Measurements from ENCODE around the gene SIX1.

DNA sequence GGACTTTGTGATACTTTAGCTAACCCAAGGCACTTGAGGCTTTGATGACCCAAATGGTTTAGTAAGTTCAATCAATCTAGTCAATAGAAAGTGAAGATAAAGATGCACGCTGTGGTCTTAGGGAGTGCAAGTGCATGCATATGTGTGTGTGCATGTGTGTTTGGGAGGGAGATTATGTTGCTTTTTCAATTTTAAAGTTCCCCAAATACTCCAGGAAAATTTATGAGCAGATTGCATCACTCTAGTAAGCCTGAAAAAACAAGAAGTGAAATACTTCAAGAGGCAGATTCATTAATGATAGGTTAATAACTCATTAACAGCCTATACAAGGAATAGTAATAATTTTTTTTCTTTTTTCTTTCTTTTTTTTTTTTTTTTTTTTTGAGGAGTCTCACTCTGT, 12.4 kb upstream of the SIX1 start:
- TF ChIP-seq, protein P1, sequence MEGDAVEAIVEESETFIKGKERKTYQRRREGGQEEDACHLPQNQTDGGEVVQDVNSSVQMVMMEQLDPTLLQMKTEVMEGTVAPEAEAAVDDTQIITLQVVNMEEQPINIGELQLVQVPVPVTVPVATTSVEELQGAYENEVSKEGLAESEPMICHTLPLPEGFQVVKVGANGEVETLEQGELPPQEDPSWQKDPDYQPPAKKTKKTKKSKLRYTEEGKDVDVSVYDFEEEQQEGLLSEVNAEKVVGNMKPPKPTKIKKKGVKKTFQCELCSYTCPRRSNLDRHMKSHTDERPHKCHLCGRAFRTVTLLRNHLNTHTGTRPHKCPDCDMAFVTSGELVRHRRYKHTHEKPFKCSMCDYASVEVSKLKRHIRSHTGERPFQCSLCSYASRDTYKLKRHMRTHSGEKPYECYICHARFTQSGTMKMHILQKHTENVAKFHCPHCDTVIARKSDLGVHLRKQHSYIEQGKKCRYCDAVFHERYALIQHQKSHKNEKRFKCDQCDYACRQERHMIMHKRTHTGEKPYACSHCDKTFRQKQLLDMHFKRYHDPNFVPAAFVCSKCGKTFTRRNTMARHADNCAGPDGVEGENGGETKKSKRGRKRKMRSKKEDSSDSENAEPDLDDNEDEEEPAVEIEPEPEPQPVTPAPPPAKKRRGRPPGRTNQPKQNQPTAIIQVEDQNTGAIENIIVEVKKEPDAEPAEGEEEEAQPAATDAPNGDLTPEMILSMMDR (IDR thresholded peaks at IDR 0.05), result no peak
- TF ChIP-seq POLR2A (IDR thresholded peaks at IDR 0.05), result no peak
